HG03432 (cell line): ENCODE measurements around the gene ACAP3.
"Not testable (repeated sequence)": the region's sequence is repeated elsewhere in the genome, so short reads cannot be mapped to it uniquely, and the experiment has no call there.

Source experiments
- ATAC-seq: cut with Tn5 transposase; IDR thresholded peaks from one replicate; pipeline ENCODE4 v1.9.1; 2021; ENCODE audit warnings: mild to moderate bottlenecking, moderate library complexity; ENCODE audit not compliant: unreplicated experiment

The ACAP3 gene

GRCh38 chr1:1330366-1331067 lies 22.8 kb upstream of the ACAP3 start:
- no peak for ATAC-seq

GRCh38 chr1:1329304-1330210 lies 21.8 kb upstream of the ACAP3 start:
- ATAC-seq: no peak

- ATAC-seq: no peak
Measured at GRCh38 chr1:1328254-1328653, 20.5 kb upstream of the ACAP3 start.

GRCh38 chr1:1327291-1327690 lies 19.6 kb upstream of the ACAP3 start:
- no peak for ATAC-seq

- no peak for ATAC-seq
Measured at GRCh38 chr1:1326075-1326605, 18.4 kb upstream of the ACAP3 start.

- ATAC-seq: no peak
Measured at GRCh38 chr1:1325288-1326074, 17.8 kb upstream of the ACAP3 start.

GRCh38 chr1:1324524-1325287 lies 17.0 kb upstream of the ACAP3 start, which contains the start of the genes CPTP and INTS11:
TSS of gene CPTP (plus strand) at chr1:1324802. CDS start at chr1:1326911, 2,109 bp downstream.
TSS of gene INTS11 (minus strand) at chr1:1324660. CDS start at chr1:1324608, 52 bp downstream.
- peak; percentile 72 for ATAC-seq

- peak; percentile 25 for ATAC-seq
Measured at GRCh38 chr1:1324084-1324523, 16.4 kb upstream of the ACAP3 start.

GRCh38 chr1:1322952-1323351 lies 15.2 kb upstream of the ACAP3 start:
- ATAC-seq: no peak

GRCh38 chr1:1322418-1322817 lies 14.7 kb upstream of the ACAP3 start:
- ATAC-seq: no peak

GRCh38 chr1:1321477-1321876 lies 13.7 kb upstream of the ACAP3 start:
- no peak for ATAC-seq

GRCh38 chr1:1320666-1321448 lies 13.1 kb upstream of the ACAP3 start:
- no peak for ATAC-seq

- ATAC-seq: no peak
Measured at GRCh38 chr1:1319646-1319941, 11.9 kb upstream of the ACAP3 start.

- ATAC-seq: no peak
Measured at GRCh38 chr1:1318777-1319645, 11.3 kb upstream of the ACAP3 start.

GRCh38 chr1:1318131-1318652 lies 10.5 kb upstream of the ACAP3 start:
- no peak for ATAC-seq

GRCh38 chr1:1317420-1317819 lies 9.7 kb upstream of the ACAP3 start:
- ATAC-seq: no peak

- not testable (repeated sequence) for ATAC-seq
Measured at GRCh38 chr1:1316199-1316598, 8.5 kb upstream of the ACAP3 start.

GRCh38 chr1:1315435-1315954 lies 7.8 kb upstream of the ACAP3 start:
- no peak for ATAC-seq
